Lower leg skin (tissue), 4 donors: ENCODE results near the gene RCAN1. TPM values are rescaled to one million over a fixed set of nuclear protein-coding genes. Genes with fewer than 3 reads are reported as not detected.

Experiments used
- DNase-seq, 2 donors: peaks; one replicate each; pipeline ENCODE4 v3.0.0-alpha.2; 2019; ENCODE audit warnings: low spot score in 2 of 2
- H3K4me3 ChIP-seq: fragments of 200-600 bp; sonication (generic); 2 replicates; pipeline ENCODE4 v1.5.1; 2017; ENCODE audit warnings: mild to moderate bottlenecking, low read depth; ENCODE audit not compliant: poor library complexity, severe bottlenecking
- POLR2A ChIP-seq, 2 donors: fragments of 450-650 bp; IDR thresholded peaks; one replicate each; pipeline ENCODE4 v1.6.1; 2016 to 2017; ENCODE audit warnings: antibody characterized with exemption in 2 of 2, mild to moderate bottlenecking in 1 of 2, moderate library complexity in 1 of 2
- WGBS, 2 donors: methylation state at CpG; one replicate each; pipeline ENCODE4 v1.1.5; 2018; 5-methylcytosine and 5-hydroxymethylcytosine counted together
- intact Hi-C: fragments of 100-400 bp; cut with DNase I; formaldehyde crosslinking; loops from one replicate; pipeline ENCODE4 v1.15.0; 2023; ENCODE audit warnings: low total_unique reads
- total RNA-seq, 4 donors: library from RNA; depleted of rRNA; stranded (reverse); fragments of >200 nt; gene quantifications; one replicate each; pipeline ENCODE4 v1.1.0, GENCODE V29; 2016
- TF ChIP-seq, protein P1 (sequence below), 3 donors: fragments of 450-650 bp; IDR thresholded peaks; one replicate each; pipeline ENCODE4 v1.5.1; 2016; ENCODE audit warnings: antibody characterized with exemption in 3 of 3, mild to moderate bottlenecking in 3 of 3, moderate library complexity in 2 of 3

Gene RCAN1
- total RNA-seq, 4 donors from 2014 or later = 18.8 to 29.0 (median 19.4) TPM

DNA sequence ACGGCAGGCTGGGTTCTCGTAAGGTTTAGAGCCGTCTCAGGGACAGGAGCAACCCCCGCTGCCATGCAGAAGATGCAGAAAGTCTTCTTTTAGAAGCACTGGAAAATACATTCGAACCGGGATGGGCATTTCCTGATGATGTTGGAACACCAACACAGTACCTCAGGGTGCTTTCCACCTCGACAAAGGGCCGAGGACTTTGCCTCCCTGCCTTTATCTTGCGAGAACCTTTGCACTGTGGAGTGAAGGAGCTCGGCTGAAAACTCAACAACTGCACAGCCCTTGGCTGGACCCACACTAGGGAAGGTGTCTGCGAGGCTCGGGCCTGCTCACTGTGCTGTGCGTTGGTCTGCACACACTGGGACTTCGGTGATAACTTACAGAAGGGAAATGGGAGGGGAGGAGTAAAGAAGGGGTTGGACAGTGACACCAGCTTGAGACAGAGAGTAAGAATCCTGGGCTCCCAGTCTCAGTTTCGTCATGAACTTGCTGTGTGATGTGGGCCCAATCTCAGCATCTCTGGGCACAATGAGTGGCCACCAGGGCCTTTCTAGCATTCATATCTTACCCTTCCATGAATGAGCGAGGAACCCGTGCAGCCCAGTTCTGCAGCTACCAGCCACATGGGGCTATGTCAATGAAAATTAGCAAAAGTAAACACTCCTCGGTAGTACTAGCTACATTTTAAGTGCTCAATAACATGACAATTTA lies 18.2 kb downstream of the RCAN1 start:
- intact Hi-C loops = no loop called here
- WGBS, 2 donors = 91 to 93% methylated on average over 18 of the region's 18 CpGs
- no peak overlapping the region for H3K4me3 ChIP-seq
- no peak for TF ChIP-seq POLR2A (IDR thresholded peaks at IDR 0.05)
- TF ChIP-seq, protein P1, sequence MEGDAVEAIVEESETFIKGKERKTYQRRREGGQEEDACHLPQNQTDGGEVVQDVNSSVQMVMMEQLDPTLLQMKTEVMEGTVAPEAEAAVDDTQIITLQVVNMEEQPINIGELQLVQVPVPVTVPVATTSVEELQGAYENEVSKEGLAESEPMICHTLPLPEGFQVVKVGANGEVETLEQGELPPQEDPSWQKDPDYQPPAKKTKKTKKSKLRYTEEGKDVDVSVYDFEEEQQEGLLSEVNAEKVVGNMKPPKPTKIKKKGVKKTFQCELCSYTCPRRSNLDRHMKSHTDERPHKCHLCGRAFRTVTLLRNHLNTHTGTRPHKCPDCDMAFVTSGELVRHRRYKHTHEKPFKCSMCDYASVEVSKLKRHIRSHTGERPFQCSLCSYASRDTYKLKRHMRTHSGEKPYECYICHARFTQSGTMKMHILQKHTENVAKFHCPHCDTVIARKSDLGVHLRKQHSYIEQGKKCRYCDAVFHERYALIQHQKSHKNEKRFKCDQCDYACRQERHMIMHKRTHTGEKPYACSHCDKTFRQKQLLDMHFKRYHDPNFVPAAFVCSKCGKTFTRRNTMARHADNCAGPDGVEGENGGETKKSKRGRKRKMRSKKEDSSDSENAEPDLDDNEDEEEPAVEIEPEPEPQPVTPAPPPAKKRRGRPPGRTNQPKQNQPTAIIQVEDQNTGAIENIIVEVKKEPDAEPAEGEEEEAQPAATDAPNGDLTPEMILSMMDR (IDR thresholded peaks at IDR 0.05) = no peak
- DNase-seq = no peak

DNA sequence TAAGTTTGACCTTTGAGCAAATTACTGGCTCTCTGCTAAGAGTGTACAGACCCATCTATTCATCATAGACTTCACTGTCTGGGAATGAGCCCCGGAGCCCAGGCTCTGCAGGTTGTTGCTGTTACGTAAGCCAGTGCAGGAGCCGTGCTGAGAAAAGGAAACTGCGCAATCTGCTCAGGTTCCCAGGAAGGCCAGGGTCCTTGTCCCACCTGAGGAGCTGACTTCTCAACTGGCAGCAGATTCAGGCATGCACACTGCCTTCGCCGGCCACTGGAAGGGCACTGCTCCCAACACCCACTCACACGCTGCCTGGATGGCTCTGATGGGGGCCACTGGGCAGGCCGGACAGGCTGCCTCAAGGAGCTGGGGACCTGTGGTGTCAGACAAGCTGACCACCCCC lies 19.5 kb downstream of the RCAN1 start:
- TF ChIP-seq, protein P1 (IDR thresholded peaks at IDR 0.05) = no peak
- no peak for TF ChIP-seq POLR2A (IDR thresholded peaks at IDR 0.05)
- WGBS, 2 donors = 77 to 83% methylated on average over 7 to 8 of the region's 8 CpGs
- no peak overlapping the region for H3K4me3 ChIP-seq
- DNase-seq = no peak
- intact Hi-C loops = no loop called here

DNA sequence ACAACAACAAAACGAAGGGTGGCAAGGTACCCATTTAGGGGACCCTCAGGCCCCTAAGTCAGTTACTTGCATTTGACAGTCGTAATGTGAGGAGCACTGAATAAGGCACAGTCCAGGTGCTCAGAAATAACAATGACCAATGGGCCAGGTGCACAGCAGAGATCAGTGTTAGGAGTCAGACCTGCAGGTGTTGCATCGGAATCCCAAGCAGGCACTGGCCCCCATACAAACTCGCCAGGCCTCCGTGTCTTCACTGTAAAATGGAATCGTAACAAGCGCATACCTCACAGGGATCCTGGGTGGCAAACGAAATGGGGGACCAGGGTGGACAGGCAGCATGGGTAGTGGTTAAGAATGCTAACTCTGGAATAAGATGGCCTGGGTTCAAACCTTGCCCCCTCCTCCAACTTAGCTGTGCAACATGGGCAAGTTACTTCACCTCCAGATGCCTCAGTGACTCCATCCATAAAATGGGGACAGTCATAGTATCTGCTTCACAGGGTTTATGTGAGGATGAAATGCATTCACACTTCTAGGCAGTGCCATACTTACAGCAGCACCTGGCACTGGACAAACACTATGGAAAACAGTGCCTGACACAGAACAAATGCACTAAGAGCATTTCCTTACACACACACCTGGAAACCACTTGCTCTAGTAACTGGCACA lies 20.2 kb downstream of the RCAN1 start:
- intact Hi-C loops = no loop called here
- WGBS, 2 donors = 81 to 83% methylated on average over 8 of the region's 8 CpGs

DNA sequence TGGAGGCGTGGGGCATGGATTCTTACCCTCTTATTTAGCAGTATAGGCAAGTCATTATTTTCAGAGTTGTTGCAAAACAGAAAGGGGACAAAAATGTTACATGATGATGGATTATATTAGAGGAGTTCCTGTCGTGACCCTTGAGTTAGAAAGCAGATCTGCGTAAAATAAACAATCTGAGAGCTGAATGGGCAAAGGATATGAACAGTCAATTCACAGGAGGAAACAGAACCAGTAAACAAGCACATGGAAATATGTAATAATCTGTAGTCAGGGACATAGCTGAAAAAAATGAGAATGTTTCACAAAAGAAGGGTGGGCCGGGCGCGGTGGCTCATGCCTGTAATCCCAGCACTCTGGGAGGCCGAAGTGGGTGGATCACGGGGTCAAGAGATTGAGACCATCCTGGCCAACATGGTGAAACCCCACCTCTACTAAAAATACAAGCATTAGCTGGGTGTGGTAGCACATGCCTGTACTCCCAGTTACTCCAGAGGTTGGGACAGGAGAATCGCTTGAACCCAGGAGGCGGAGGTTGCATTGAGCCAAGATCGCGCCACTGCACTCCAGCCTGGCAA lies 20.9 kb downstream of the RCAN1 start:
- intact Hi-C loops = no loop called here
- no peak overlapping the region for H3K4me3 ChIP-seq
- DNase-seq = no peak
- TF ChIP-seq, protein P1 (IDR thresholded peaks at IDR 0.05) = no peak
- TF ChIP-seq POLR2A (IDR thresholded peaks at IDR 0.05) = no peak
- 71 to 91% methylated on average over 12 of the region's 12 CpGs for WGBS, 2 donors

More for the DNA sequence above, 20.2 kb downstream of the RCAN1 start:
- no peak for DNase-seq
- TF ChIP-seq, protein P1 (IDR thresholded peaks at IDR 0.05) = no peak
- TF ChIP-seq POLR2A (IDR thresholded peaks at IDR 0.05) = no peak
- H3K4me3 ChIP-seq = no peak overlapping the region

- intact Hi-C loops = no loop called here
- no peak overlapping the region for H3K4me3 ChIP-seq
- no peak for DNase-seq
- 79 to 80% methylated on average over 5 of the region's 5 CpGs for WGBS, 2 donors
- no peak for TF ChIP-seq POLR2A (IDR thresholded peaks at IDR 0.05)
- TF ChIP-seq, protein P1 (IDR thresholded peaks at IDR 0.05) = no peak
These were observed 21.5 kb downstream of the RCAN1 start for GRCh38 chr21:34593423-34593822.
